HepG2 (cell line): Measurements from ENCODE around the gene LTB4R. TPM values are rescaled to one million over a fixed set of nuclear protein-coding genes. Genes with fewer than 3 reads are reported as not detected.

Experiments used
- ATF2 ChIP-seq: sonication (generic); formaldehyde crosslinking; IDR thresholded peaks from 2 replicates; pipeline ENCODE4 v1.4.0; 2020; ENCODE audit warnings: missing genetic modification reagents
- GATAD1 ChIP-seq: IDR thresholded peaks from 2 replicates; pipeline ENCODE4 v1.6.1; 2016; ENCODE audit warnings: missing genetic modification reagents, missing compliant biosample characterization
- HNRNPK ChIP-seq: fragments of 200-400 bp; formaldehyde crosslinking; IDR thresholded peaks from 2 replicates; pipeline ENCODE4 v1.6.1; 2018; ENCODE audit warnings: low read length, low read depth, moderate library complexity, mild to moderate bottlenecking; ENCODE audit not compliant: poor library complexity, severe bottlenecking
- MAF1 ChIP-seq: sonication (generic); formaldehyde crosslinking; IDR thresholded peaks from 2 replicates; pipeline ENCODE4 v1.5.0; 2020; ENCODE audit warnings: missing genetic modification reagents, borderline replicate concordance
- PCBP2 ChIP-seq: fragments of 200-400 bp; formaldehyde crosslinking; optimal IDR thresholded peaks from 2 replicates; pipeline ENCODE3; 2018; ENCODE audit warnings: low read length, low read depth; ENCODE audit not compliant: poor library complexity, severe bottlenecking
- SAFB2 ChIP-seq: sonication (generic); formaldehyde crosslinking; IDR thresholded peaks from 2 replicates; pipeline ENCODE4 v1.5.1; 2020; ENCODE audit warnings: missing genetic modification reagents, low read depth, mild to moderate bottlenecking, borderline replicate concordance
- SCMH1 ChIP-seq: sonication (generic); formaldehyde crosslinking; IDR thresholded peaks from 2 replicates; pipeline ENCODE4 v1.9.0; 2021; ENCODE audit warnings: missing genetic modification reagents, mild to moderate bottlenecking, borderline replicate concordance
- SIN3B ChIP-seq: fragments of 150-350 bp; IDR thresholded peaks from 2 replicates; pipeline ENCODE4 v1.6.1; 2014; ENCODE audit warnings: low read length
- TGIF2 ChIP-seq: IDR thresholded peaks from 2 replicates; pipeline ENCODE4 v1.6.1; 2016; ENCODE audit warnings: control low read depth, missing compliant biosample characterization
- WIZ ChIP-seq: sonication (generic); formaldehyde crosslinking; IDR thresholded peaks from 2 replicates; pipeline ENCODE4 v1.5.1; 2020; ENCODE audit warnings: mild to moderate bottlenecking, missing genetic modification reagents
- ZBTB43 ChIP-seq: sonication (generic); formaldehyde crosslinking; conservative IDR thresholded peaks from 2 replicates; pipeline ENCODE4 v1.4.0; 2020; ENCODE audit warnings: missing genetic modification reagents
- ZFP82 ChIP-seq: sonication (generic); formaldehyde crosslinking; IDR thresholded peaks from 2 replicates; pipeline ENCODE4 v1.5.1; 2020; ENCODE audit warnings: mild to moderate bottlenecking, missing genetic modification reagents, borderline replicate concordance
- ZNF253 ChIP-seq: sonication (generic); formaldehyde crosslinking; IDR thresholded peaks from 2 replicates; pipeline ENCODE4 v1.8.0; 2022; ENCODE audit warnings: mild to moderate bottlenecking, missing genetic modification reagents, borderline replicate concordance
- ZNF616 ChIP-seq: sonication (generic); formaldehyde crosslinking; IDR thresholded peaks from 2 replicates; pipeline ENCODE4 v1.5.0; 2020; ENCODE audit warnings: low read depth, mild to moderate bottlenecking, missing genetic modification reagents
- ZNF770 ChIP-seq: sonication (generic); formaldehyde crosslinking; IDR thresholded peaks from 2 replicates; pipeline ENCODE4 v1.5.0; 2020; ENCODE audit warnings: mild to moderate bottlenecking, missing genetic modification reagents
- ZUFSP ChIP-seq: sonication (generic); formaldehyde crosslinking; IDR thresholded peaks from 2 replicates; pipeline ENCODE4 v1.9.0; 2021; ENCODE audit warnings: missing genetic modification reagents, mild to moderate bottlenecking, borderline replicate concordance
- polyA plus RNA-seq, 8 experiments: library from polyadenylated mRNA; depleted of rRNA in 3 of 8; stranded (reverse) in 7 of 8; unstranded in 1 of 8; fragments of >200 nt; fragmentation: Illumina TruSeq in 4 of 8; extraction: Trizol in 4 of 8; gene quantifications; 2 replicates each; pipeline versions ENCODE4 v1.2.1 to v1.2.3, GENCODE V29; 2011 to 2016; ENCODE audit warnings: low read depth in 4 of 8, missing spikeins in 1 of 8, mixed read lengths in 1 of 8; ENCODE audit not compliant: insufficient read depth in 1 of 8
- total RNA-seq, 5 experiments: library from RNA; depleted of rRNA; stranded (reverse); fragments of >200 nt; fragmentation: Illumina TruSeq; extraction: Trizol; gene quantifications; 2 replicates each; pipeline ENCODE4 v1.2.3, GENCODE V29; 2016; ENCODE audit warnings: low read depth in 1 of 5
- TF ChIP-seq, protein P1 (sequence below): IDR thresholded peaks from 2 replicates; pipeline ENCODE4 v1.6.1; 2016; ENCODE audit warnings: mild to moderate bottlenecking, missing biosample characterization, missing genetic modification reagents
- TF ChIP-seq, protein P2 (sequence below), 2 experiments: sonication (generic) in 1 of 2; formaldehyde crosslinking in 1 of 2; IDR thresholded peaks; 2 replicates each; pipeline versions ENCODE4 v1.4.0 to v1.6.1; 2018 to 2020; ENCODE audit warnings: missing genetic modification reagents in 2 of 2, borderline replicate concordance in 1 of 2, low read depth in 1 of 2, mild to moderate bottlenecking in 1 of 2, missing biosample characterization in 1 of 2

The LTB4R gene
- total and polyA plus RNA-seq, 2 of the 13 experiments (the other 11 are each of a cell fraction or from before 2014, with no cell fraction given), result 3.2 to 8.2 TPM

GRCh38 chr14:24307156-24307574 lies 4.1 kb upstream of the LTB4R start (continued):
- TF ChIP-seq GATAD1 (CRISPR knock-in tag) (no peak), MAF1 (CRISPR knock-in tag) (no peak), ZNF770 (CRISPR knock-in tag) (no peak), SIN3B (no peak), ZNF253 (CRISPR knock-in tag) (no peak), HNRNPK (no peak), TGIF2 (CRISPR knock-in tag) (0 out of 2 replicates have a peak, but pooled peaks have one; percentile 23), ZFP82 (CRISPR knock-in tag) (no peak), PCBP2 (no peak), SCMH1 (CRISPR knock-in tag) (no peak), ZBTB43 (CRISPR knock-in tag) (no peak), ZNF616 (no peak), WIZ (CRISPR knock-in tag) (no peak), ZUFSP (no peak), ATF2 (CRISPR knock-in tag) (no peak), SAFB2 (peak; percentile 41; the same call in 1 of the 2 replicates)
- TF ChIP-seq, protein P1, sequence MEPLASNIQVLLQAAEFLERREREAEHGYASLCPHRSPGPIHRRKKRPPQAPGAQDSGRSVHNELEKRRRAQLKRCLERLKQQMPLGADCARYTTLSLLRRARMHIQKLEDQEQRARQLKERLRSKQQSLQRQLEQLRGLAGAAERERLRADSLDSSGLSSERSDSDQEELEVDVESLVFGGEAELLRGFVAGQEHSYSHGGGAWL (CRISPR knock-in tag), result peak; percentile 16; the same call in 1 of the 2 replicates
- TF ChIP-seq, protein P2, sequence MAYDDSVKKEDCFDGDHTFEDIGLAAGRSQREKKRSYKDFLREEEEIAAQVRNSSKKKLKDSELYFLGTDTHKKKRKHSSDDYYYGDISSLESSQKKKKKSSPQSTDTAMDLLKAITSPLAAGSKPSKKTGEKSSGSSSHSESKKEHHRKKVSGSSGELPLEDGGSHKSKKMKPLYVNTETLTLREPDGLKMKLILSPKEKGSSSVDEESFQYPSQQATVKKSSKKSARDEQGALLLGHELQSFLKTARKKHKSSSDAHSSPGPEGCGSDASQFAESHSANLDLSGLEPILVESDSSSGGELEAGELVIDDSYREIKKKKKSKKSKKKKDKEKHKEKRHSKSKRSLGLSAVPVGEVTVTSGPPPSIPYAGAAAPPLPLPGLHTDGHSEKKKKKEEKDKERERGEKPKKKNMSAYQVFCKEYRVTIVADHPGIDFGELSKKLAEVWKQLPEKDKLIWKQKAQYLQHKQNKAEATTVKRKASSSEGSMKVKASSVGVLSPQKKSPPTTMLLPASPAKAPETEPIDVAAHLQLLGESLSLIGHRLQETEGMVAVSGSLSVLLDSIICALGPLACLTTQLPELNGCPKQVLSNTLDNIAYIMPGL (CRISPR knock-in tag; IDR thresholded peaks at IDR 0.05; ENCODE audit: borderline replicate concordance in 1 of 2, low read depth in 1 of 2), result no peak
